Body of pancreas (tissue), 4 donors: Measurements from ENCODE around the gene ADAMTS17. TPM values are rescaled to one million over a fixed set of nuclear protein-coding genes. Genes with fewer than 3 reads are reported as not detected.

ENCODE experiments used
- ATAC-seq: fragments of 150-250 bp; one replicate; pipeline ENCODE4 v1.9.1; 2016
- DNase-seq, 4 donors: peaks; one replicate each; pipeline ENCODE4 v3.0.0-alpha.2; 2019
- H3K27ac ChIP-seq, 4 donors: fragments of 200-600 bp; sonication (generic); 1 replicate in 3 of 4; 2 replicates in 1 of 4; pipeline versions ENCODE4 v1.5.1 to v1.6.1; 2016 to 2019; ENCODE audit warnings: mild to moderate bottlenecking in 1 of 4, mixed read lengths in 1 of 4, moderate library complexity in 1 of 4
- H3K27me3 ChIP-seq, 2 donors: fragments of 200-600 bp; sonication (generic); one replicate each; pipeline ENCODE4 v1.6.0; 2016; ENCODE audit warnings: mild to moderate bottlenecking in 1 of 2
- H3K36me3 ChIP-seq, 2 donors: fragments of 200-600 bp; sonication (generic); replicated peaks in 1 of 2; 2 replicates each; pipeline ENCODE4 v1.5.1; 2016; ENCODE audit warnings: low read depth in 2 of 2; ENCODE audit not compliant: insufficient read depth in 1 of 2
- H3K4me1 ChIP-seq: fragments of 200-600 bp; sonication (generic); one replicate; pipeline ENCODE4 v1.6.0; 2016
- H3K4me3 ChIP-seq, 2 donors: fragments of 200-600 bp; sonication (generic); 1 replicate in 1 of 2; 2 replicates in 1 of 2; pipeline ENCODE4 v1.5.1; 2016 to 2019
- H3K9me3 ChIP-seq, 3 donors: fragments of 200-600 bp; sonication (generic); 1 replicate in 2 of 3; 2 replicates in 1 of 3; pipeline ENCODE4 v1.5.1; 2016
- POLR2A ChIP-seq, 3 donors: fragments of 450-650 bp; IDR thresholded peaks; one replicate each; pipeline ENCODE4 v1.6.1; 2016; ENCODE audit warnings: antibody characterized with exemption in 3 of 3, mild to moderate bottlenecking in 2 of 3
- WGBS, 2 donors: methylation state at CpG; one replicate each; pipeline ENCODE4 v1.1.5; 2017; 5-methylcytosine and 5-hydroxymethylcytosine counted together
- intact Hi-C: fragments of 100-400 bp; cut with DNase I; formaldehyde crosslinking; loops from one replicate; pipeline ENCODE4 v1.15.1; 2023
- total RNA-seq, 2 donors: library from RNA; depleted of rRNA; stranded (reverse); fragments of >200 nt; gene quantifications; one replicate each; pipeline ENCODE4 v1.1.0, GENCODE V29; 2016
- TF ChIP-seq, protein P1 (sequence below), 7 experiments: fragments of 450-650 bp in 4 of 7; fragments of 200-600 bp in 3 of 7; sonication (generic) in 3 of 7; IDR thresholded peaks; one replicate each; pipeline ENCODE4 v1.5.1; 2016 to 2019; ENCODE audit warnings: antibody characterized with exemption in 7 of 7

ADAMTS17 gene
- total RNA-seq, 2 donors from 2014 or later = 24.6 to 26.0 TPM

DNA sequence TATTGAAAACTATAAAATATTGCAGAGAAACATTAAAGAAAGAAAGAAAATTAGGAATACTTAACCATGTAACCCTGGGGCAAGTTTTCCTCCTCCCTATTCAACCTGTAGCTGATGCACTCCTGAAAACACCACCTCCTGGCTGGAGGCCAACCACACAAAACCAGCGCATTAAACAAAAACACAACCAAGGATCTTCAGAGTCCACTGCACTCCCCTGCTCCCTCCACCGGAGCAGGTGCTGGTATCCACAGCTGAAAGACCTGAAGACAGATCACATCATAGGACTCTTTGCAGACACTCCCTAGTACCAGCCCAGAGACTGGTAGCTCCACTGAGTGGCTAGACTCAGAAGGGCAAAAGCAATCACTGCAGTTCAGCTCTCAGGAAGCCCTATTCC lies 13.6 kb upstream of the ADAMTS17 start:
- no peak overlapping the region for H3K4me3 ChIP-seq
- ATAC-seq (no peak), DNase-seq (no peak)
- H3K27me3 ChIP-seq = no peaks in the 10 kb centered on the region
- H3K4me1 ChIP-seq = peaks cover 6% of the 10 kb centered on the region
- intact Hi-C loops = no loop called here
- no peak overlapping the region for H3K27ac ChIP-seq
- 42 to 64% methylated on average over 2 of the region's 2 CpGs for WGBS, 2 donors
- H3K36me3 ChIP-seq = no peaks in the 10 kb centered on the region
- no peaks in the 10 kb centered on the region for H3K9me3 ChIP-seq
- no peak for TF ChIP-seq POLR2A (IDR thresholded peaks at IDR 0.05)
- TF ChIP-seq, protein P1, sequence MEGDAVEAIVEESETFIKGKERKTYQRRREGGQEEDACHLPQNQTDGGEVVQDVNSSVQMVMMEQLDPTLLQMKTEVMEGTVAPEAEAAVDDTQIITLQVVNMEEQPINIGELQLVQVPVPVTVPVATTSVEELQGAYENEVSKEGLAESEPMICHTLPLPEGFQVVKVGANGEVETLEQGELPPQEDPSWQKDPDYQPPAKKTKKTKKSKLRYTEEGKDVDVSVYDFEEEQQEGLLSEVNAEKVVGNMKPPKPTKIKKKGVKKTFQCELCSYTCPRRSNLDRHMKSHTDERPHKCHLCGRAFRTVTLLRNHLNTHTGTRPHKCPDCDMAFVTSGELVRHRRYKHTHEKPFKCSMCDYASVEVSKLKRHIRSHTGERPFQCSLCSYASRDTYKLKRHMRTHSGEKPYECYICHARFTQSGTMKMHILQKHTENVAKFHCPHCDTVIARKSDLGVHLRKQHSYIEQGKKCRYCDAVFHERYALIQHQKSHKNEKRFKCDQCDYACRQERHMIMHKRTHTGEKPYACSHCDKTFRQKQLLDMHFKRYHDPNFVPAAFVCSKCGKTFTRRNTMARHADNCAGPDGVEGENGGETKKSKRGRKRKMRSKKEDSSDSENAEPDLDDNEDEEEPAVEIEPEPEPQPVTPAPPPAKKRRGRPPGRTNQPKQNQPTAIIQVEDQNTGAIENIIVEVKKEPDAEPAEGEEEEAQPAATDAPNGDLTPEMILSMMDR (IDR thresholded peaks at IDR 0.05) = no peak

DNA sequence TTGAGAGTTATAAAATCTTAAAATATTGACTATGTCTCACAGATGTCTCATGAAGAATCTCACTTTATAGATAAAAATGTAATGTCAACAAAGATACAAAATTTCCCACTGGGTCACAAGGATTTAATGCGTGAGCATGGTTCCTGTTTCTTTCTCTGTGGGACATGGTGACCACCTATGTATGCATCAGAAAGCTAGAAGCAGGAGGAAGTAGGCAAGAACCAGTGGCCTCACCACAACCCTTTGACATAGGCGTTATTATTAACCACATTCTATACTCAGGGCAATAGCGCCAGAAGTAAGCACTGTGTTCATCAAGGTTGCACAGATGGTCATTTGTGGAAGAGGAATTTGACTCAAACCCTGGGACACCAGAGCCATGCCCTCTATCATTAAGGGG lies 11.7 kb upstream of the ADAMTS17 start:
- WGBS, 2 donors = 60 to 84% methylated on average over 3 of the region's 3 CpGs
- intact Hi-C loops = no loop called here

DNA sequence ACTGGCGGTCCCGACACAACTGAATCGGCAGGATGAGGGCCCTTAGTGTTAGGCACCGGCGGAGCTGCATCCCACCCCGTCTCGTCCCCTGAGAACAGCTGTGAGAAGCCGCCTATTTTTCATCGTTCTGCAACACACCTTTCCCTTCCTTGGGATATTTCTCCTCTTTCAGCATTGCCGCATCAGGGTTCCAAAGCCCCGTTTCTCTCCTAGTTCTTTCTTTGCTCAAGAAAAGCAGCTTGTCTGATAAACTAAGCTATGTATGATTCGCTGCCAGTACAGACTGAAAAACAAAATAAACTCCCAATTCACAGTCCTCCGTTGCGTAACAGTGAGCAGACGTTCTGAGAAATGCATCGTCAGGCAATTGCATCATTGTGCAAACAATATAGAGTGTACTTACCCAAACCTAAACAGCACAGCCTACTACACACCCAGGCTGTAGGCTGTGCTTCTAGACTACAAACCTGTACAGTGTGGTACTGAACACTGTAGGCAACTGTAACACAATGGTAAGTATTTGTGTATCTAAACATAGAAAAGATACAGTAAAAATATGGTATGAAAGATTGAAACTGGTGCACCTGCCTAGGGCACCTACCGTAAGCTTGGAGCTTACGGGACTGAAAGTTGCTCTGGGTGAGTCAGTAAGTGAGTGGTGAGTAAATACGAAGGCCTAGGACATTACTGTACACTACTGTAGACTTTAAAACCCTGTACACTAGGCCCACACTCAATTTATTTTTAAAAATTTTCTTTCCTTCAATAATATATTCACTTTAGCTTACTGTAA lies 8.9 kb upstream of the ADAMTS17 start:
- peak; percentile 47 to 83 (median 60) for DNase-seq
- Histone ChIP-seq H3K4me3 (no peak overlapping the region), H3K4me1 (peaks cover 17% of the 10 kb centered on the region), H3K27ac (peak overlapping the region; percentile 94 to 98 (median 96)), H3K9me3 (no peaks in the 10 kb centered on the region), H3K36me3 (no peaks in the 10 kb centered on the region), H3K27me3 (no peaks in the 10 kb centered on the region)
- intact Hi-C loops = no loop called here
- WGBS, 2 donors = 32 to 36% methylated on average over 19 of the region's 19 CpGs
- TF ChIP-seq POLR2A (IDR thresholded peaks at IDR 0.05) = peak in 1 of 3 donors; percentile 1
- TF ChIP-seq, protein P1 (IDR thresholded peaks at IDR 0.05) = no peak
- ATAC-seq = peak; percentile 74

More for the DNA sequence above, 11.7 kb upstream of the ADAMTS17 start:
- Histone ChIP-seq H3K36me3 (no peaks in the 10 kb centered on the region), H3K27ac (no peak overlapping the region), H3K4me1 (peaks cover 17% of the 10 kb centered on the region), H3K27me3 (no peaks in the 10 kb centered on the region), H3K4me3 (no peak overlapping the region), H3K9me3 (no peaks in the 10 kb centered on the region)
- no peak for ATAC-seq
- no peak for DNase-seq
- TF ChIP-seq, protein P1 (IDR thresholded peaks at IDR 0.05) = no peak
- no peak for TF ChIP-seq POLR2A (IDR thresholded peaks at IDR 0.05)

- TF ChIP-seq POLR2A (IDR thresholded peaks at IDR 0.05) = peak; percentile 43 to 76 (median 62)
- TF ChIP-seq, protein P1 (IDR thresholded peaks at IDR 0.05) = peak; percentile 83 to 99 (median 93)
- no peaks in the 10 kb centered on the region for H3K36me3 ChIP-seq
- intact Hi-C loops = no loop called here
- H3K4me1 ChIP-seq = peaks cover 17% of the 10 kb centered on the region
- ATAC-seq (peak; percentile 93), DNase-seq (peak; percentile 94 to 96 (median 95))
- H3K9me3 ChIP-seq = no peaks in the 10 kb centered on the region
- H3K27ac ChIP-seq = peak overlapping the region; percentile 94 to 98 (median 96)
- no peaks in the 10 kb centered on the region for H3K27me3 ChIP-seq
- 0% methylated on average over 26 to 43 of the region's 43 CpGs for WGBS, 2 donors
- peak overlapping the region; percentile 51 to 65 for H3K4me3 ChIP-seq
These were observed 8.1 kb upstream of the ADAMTS17 start for GRCh38 chr15:100349696-100350433.
